NCI-H524 (cell line): Measurements from ENCODE around the gene EDARADD.
"Not testable (repeated sequence)": the region's sequence is repeated elsewhere in the genome, so short reads cannot be mapped to it uniquely, and the experiment has no call there.

Experiments
- DNase-seq, 2 experiments: peaks; one replicate each; lab custom pipeline; 2025; lab: John Stamatoyannopoulos, UW

The EDARADD gene

DNA sequence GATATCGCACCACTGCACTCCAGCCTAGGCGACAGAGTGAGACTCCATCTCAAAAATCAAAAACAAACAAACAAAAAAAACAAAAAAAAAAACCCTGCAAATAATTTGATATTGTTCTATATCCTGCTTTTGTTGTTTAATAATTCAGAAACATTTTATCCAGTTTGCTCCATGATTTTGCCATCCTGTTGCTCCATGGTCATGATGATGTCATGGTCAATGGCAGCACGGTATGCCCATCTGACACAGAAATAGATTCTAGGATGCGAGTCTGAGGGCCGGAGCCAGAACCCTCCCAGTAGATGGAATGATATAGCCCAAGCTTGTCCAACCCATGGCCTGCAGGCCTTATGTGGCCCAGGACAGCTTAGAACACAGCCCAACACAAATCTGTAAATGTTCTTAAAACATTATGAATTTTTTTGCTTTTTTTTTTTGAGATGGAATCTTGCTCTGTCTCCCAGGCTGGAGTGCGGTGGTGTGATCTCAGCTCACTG lies 39.8 kb downstream of the EDARADD start:
- no peak for DNase-seq

DNA sequence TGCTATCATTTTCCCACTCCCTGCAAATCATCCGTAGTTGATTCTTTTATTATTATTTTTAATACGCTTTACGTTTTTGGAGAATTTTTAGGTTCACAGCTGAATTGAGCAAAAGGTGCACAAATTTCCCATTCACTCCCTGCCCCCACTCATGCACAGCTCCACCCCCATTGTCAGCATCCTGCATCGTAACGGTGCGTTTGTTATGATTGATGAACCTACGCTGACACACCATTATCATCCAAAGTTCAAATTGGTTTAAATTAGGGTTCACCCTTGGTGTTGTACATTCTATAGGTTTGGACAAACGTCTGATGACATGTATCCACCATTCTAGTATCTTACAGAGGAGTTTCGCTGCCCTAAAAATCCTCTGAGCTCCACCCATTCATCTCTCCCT lies 44.5 kb downstream of the EDARADD start:
- no peak for DNase-seq

DNA sequence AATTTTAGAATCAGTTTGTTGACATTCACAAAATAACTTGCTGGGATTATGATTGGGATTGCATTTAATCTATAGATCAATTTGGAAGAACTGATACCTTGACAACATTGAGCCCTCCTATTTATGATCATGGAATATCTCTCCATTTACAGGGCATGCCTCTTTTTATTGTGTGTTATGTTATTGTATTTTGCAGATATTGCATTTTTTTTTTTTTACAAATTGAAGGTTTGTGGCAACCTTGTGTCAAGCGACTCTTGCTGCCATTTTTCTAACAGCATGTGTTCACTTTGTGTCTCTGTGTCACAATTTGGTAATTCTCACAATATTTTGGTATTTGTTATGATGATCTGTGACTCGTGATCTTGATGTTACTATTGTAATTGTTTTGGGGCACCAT lies 46.3 kb downstream of the EDARADD start:
- DNase-seq: no peak

DNA sequence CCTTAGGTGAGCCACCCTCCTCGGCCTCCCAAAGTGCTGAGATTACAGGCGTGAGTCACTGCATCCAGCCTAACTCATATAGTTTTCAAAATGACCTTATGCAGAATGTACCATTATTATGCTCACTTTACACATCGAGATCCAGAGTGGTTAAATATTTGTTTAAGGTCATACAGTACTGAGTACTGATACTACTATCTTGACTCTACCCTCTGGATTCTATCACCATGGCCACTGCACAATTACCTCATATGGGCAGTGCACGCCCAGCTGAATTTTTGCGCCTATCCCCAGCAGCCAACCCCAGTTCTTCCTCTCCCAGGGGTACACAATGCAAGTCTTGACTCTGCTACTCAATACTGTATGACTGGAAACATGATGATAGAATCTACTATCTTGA lies 56.7 kb downstream of the EDARADD start:
- no peak for DNase-seq

DNA sequence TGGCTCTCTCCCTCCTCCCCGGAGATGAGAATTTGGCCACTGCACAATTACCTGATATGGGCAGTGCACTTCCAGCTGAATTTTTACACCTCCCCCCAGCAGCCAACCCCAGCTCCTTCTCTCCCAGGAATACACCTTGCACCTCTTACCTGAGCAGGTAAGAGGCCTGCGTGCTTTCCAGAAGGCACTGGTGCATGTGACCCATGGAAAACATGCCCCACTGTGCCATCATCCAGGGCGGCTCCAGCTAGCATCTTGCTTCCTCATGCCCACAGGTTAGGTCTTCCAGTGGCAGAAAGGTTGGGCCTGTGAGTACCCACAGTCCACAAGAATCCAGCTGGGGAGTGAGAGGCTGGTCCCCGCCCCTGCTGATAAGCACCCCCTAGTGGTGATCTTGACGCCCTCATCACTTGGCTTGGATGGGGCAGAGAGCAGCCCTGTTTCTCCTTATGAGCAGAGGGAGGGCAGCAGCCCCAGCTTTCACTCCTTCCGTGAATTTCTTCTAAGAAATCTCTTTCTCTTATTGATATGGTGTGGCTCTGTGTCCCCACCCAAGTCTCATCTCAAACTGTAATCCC lies 57.8 kb downstream of the EDARADD start:
- peak in 1 of 2 experiments; percentile 3 for DNase-seq

DNA sequence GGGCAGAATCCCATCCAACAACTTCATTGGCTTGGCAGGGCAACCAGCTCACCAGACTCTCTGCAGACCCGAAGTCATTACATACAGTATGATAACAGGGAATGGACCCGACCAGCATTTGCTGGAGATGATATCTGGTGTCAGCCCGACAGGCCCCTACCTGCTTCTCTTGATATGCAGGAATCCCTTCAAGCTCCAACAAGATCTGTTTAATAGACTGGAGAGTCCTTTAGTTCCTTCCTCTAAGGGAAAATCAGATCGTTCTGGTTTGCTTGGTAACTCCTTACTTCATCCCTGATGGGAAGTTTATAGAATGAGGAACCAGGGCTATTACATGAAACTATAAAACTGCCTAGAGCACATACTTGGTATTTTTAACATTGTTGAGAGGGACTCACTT lies 61.2 kb downstream of the EDARADD start:
- DNase-seq: no peak

DNA sequence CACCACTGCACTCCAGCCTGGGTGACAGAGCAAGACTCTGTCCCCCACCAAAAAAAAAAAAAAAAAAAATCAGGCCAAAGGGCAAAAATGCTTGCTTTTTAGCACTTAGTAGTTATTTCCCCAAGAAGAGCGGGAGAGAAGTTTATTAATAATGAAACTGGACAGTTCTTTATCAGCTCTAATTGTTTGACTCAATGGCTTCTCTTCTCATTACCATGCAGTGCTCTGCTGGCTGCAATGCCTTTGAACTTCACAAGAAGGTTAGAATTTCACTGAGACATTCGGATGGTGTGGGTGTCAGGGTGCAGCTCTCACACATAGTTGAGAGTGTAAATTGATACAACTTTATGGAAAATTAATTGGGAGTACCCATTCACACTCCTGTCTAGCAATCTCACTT lies 63.7 kb downstream of the EDARADD start:
- no peak for DNase-seq

DNA sequence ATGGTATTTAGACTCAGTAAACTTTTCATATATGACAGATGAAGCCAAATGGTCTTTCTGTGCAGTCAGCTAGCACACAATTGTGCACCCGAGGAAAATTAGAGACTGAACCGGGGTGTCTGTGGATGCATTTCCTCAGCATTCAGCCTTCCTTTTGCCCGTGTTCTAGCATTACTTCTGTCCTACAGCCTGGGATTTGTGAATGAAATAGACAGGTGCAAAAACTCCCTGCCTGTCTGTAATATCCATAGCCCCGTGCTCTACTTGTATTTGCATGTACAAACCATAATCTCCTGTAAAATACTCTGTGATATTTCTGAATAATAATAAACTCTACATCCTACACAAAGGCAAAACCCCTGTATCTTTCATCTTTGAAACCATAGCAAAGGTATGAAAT lies 64.9 kb downstream of the EDARADD start:
- DNase-seq: no peak

DNA sequence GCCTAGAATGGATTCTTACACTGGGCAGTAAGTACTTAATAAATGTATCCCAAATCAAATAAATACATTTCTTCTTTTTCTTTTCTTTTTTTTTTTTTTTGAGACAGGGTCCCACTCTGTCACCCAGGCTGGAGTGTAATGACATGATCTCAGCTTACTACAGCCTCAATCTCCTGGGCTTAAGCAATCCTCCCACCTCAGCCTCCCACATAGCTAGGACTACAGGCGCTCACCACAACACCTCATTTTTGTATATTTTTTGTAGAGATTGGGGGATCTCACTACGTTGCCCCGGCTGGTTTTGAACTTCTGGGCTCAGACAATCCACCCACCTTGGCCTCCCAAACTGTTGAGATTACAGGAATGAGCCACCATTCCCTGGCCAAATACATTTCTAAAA lies 66.0 kb downstream of the EDARADD start:
- DNase-seq: no peak

DNA sequence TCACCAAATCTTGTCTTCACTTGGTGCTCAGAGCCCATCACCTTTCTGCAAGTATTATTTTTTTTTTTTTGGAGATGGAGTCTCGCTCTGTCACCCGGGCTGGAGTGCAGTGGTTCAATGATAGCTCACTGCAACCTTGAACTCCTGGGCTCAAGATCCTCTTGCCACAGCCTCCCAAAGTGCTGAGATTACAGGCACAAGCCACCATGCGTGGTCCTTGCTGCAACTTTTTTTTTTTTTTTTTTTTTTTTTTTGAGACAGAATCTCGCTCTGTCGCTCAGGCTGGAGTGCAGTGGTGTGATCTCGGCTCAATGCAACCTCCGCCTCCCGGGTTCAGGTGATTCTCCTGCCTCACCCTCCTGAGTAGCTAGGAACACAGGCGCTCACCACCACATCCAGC lies 70.1 kb downstream of the EDARADD start:
- DNase-seq: not testable (repeated sequence)

DNA sequence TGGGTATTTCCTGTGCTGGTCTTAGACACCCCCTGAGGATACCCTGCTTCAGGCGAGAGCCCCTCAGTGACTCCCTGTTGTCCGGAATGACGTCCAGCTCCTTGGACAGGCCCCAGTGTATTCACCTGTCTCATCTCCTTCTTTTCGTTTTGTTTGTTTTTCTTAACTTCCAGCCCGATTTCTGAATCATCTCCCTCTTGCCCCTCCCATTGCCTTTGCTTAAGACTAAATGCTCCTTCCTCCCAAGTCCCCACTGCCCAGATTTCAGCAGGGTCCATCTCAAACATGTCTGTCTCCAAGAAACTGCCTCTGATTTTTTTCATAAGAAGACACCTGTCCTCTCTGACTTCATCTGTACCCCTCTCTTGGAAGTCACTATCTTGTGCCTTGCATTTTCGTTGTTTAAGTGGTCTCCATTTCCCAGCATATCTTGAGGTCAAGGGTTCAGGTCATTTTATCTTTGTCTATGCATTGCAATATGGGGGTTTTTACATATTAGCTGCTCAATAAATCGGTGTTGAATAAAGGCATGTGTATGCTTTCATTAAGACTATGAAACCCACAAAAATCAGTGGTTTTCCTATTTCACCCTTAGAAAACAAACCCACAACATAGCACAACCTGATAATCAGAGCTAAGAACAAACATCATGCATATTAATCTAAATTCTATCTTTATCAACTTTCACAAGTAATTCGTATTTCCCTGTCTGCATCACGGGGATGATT lies 71.3 kb downstream of the EDARADD start:
- no peak for DNase-seq

DNA sequence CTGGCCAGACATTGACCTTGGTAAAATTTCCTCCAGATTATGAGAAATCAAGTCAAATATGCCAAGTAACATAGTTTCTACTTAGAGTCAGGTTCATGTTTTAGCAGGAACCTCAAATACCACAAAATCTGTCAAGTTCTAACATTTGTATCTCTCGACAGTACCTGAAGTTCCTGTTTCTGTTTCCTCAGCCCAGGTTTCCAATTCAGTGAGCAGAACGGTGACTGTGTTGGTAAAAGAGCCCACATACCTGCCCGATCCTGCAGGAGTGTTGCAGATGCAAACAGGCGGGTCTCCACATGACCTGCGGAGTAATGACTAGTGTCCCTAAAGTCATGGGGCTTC lies 71.8 kb downstream of the EDARADD start:
- DNase-seq: no peak

DNA sequence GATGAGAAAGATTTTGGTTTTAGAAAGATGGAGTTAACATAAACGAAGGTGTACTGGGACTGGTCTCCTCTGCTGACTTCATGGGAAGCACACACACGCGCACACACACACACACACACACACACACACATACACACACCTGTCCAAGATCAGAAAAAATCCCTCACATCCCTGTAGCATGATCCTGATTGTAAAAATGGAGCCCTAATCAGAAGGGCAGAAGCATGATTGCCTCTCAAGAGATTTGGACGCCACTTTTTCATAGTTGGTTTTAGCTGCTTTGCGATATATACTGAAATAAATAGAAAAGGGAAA lies 73.2 kb downstream of the EDARADD start:
- no peak for DNase-seq

DNA sequence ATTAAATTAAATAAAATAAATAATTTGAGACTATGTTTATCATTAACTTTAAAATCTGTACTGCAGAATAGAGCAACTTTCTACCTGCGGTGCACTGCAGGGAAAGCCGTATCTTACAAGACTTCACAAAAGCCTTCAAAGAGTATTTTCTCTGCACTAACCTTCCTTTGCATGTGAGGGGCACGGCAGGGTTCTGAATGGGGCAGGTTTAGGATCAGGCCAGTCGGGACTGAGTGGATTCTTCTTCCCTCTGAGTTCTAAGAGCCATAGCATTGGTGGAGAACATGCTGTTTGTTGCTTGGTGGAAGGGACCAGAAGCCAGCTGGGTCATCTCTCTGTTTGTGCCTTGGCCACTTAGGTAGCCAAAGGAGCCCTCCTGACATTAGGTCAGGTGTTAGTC lies 74.5 kb downstream of the EDARADD start:
- DNase-seq: no peak

DNA sequence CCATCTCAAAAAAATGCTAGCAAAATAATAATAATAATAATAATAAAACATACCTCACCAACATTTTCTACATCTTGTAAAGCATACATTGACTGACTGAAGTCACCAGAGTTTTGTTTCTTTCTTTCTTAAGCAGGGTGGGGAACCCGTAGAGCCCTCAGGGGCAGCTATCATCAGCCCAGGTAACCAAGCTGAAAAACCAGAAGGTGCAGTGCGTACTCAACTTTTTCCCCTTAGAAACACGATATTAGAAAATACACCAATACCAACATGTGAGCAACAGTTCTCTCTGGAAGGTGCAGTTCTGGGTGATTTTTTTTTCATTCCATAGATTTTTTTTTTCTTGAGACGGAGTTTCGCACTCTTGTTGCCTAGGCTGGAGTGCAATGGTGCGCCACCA lies 75.4 kb downstream of the EDARADD start:
- no peak for DNase-seq

DNA sequence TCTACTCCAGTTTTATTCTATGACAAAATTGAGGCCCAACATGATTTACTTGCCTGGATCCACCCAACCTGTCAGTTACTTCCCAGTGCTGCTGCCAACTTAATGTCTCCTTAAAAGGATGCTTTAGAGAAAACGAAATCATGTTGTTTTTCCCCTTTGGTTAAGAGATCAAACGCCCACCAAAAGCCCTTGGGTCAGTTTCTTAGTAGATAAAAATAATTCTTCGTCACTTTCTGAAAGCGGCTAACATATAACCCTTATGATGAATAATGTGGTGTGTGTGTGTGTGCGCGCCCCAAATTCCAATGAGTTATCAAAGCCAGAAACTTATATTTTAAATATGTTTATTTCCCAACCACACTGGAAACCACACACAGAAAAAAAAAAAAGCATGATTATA lies 77.0 kb downstream of the EDARADD start:
- no peak for DNase-seq

DNA sequence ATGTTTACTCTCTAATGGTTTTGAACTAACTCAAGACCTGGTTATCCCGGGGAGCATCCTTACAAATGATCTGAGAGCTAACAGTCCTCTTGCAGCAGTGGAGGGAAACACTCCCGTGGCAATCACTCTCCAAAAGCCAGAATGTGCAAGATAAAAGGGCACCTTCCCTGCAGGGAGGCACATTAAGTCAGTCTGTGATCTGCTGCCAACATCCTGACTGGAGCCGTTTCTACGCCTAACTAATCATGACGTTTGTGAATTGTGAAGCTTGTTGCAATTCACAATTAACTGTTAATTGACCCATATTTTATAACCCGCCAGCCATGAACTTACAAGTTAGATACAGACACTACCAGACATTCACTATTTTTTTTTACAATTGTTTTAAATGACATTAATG lies 77.6 kb downstream of the EDARADD start:
- DNase-seq: no peak

DNA sequence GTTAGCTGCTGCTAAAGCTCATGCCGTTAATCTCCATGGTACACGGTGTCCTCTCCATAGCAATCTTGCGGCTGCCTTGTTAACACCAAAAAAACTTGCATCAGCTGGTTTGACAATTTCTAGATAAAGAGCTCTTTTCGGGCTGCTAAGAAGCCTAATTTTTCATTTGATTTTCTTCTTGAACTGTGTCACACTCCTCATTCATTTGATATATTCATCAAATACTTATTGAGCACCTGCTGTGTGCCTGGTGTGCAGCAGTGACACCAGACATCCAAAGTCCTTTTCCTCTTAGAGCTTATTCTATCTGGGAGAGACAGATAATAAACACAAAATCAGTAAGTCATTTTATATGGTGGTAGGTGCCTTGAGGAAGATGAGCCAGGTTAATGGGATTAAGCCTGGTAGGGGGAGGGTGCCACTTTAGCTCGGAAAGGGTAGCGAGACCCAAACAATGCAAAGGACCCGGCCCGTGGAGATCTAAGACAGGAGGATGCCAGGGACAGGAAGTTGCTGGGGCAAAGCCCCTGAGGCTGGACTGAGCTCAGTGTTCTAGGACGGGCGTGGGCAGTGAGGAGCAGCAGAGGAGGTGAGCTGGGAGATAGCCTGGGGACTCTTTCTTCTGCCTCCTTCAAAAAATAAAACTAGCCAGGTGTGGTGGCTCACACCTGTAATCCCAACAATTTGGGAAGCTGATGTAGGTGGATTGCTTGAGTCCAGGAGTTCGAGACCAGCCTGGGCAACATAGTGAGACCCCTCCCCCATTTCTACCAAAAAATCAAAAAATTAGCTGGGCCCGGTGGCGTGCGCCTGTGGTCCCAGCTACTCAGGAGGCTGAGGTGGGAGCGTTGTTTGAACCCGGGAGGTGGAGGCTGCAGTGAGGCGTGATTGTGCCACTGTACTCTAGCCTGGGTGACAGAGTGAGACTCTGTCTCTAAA lies 79.0 kb downstream of the EDARADD start:
- DNase-seq: peak in 1 of 2 experiments; percentile 9

DNA sequence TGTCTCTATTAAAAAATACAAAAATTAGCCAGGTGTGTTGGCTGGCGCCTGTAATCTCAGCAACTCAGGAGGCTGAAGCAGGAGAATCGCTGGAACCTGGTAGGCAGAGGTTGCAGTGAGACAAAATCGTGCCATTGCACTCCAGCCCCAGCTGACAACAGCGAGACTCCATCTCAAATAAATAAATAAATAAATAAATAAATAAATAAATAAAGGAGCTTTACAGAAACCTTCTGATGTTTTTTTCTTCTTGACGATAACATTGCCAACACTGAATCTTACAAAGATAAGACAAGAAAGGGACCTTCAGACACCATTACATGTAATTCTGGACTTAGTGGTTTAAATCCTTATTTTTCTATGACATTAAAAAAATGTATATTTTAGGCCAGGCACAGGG lies 81.9 kb downstream of the EDARADD start:
- DNase-seq: no peak

DNA sequence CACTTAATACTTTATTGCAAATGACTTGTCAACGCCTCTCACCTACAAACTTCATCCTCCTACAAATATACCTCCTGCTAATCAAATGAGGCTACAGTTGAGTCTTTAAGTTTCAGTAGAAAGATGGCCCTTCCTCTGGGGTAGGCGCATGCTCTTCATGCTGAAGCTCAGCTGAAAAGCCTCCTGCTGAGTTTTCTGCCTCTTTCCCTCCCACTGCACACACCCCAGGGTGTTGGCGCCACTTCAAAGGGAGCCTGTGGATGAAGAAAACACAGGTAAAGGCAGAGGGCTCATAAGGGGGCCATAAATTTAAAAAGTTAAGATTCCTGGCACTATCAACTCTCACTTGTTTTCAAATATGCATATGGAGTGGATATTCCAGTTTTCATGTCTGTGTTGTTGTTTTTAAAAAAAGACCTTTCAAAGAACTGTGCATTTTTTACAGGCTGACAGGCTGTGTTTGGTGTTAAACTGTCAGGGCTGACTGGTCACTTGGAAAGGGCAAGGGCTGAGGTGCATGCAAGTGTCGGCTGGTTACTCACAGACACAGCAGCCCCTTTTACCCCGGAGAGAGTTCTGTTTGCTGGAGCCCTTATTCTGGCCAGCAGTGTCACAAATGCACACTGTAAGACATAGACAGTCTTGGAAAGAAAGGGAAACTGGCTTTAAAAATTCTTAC lies 86.8 kb downstream of the EDARADD start:
- no peak for DNase-seq

DNA sequence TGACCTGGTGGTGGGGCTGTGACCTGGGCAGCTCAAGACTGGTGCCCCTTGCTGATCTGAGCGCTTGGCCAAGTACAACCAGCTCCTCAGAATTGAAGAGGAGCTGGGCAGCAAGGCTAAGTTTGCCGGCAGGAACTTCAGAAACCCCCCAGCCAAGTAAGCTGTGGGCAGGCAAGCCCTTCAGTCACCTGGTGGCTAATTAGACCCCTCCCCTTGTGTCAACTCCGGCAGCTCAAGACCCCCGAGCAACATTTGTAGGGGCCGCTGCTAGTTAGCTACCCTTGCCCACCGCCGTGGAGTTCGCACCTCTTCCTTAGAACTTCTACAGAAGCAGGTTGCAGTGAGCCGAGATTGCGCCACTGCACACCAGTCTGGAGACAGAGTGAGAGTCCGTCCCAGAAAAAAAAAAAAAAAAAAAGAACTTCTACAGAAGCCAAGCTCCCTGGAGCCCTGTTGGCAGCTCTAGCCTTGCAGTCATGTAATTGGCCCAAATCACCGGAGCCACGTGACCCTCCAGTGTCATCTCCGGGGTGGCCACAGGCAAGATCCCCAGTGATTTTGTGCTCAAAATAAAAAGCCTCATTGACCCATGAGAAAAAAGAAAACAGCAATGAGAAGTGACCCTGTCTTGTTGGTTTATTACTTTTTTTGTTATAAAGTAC lies 90.4 kb downstream of the EDARADD start:
- DNase-seq: no peak
